HG03095 (cell line): Measurements from ENCODE around the gene STARD10.
"Not testable (repeated sequence)": the region's sequence is repeated elsewhere in the genome, so short reads cannot be mapped to it uniquely, and the experiment has no call there.

Experiments used
- ATAC-seq: cut with Tn5 transposase; IDR thresholded peaks from one replicate; pipeline ENCODE4 v1.9.1; 2021; ENCODE audit warnings: moderate library complexity; ENCODE audit not compliant: unreplicated experiment

Gene STARD10

DNA sequence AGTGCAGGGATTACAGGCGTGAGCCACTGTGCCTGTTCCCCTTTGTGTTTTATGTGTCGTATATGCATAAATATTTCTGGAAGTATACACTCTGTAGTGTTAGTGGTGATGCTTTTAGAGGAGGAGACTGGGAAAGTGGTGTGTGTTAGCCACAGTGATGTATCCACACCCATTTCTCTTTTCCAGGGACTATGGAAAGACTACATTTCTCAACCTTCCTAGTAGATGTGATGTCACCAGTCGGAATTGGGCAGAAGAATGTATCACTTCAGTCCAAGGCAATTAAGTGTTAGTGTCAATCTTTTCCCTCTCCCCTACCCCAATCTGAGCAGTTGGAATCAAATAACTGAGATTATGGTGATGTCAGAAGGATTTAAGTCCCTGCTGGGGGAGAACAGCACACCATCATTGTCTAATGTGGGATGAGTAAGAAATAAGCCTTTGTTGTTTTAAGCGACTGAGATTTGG lies 14.5 kb upstream of the STARD10 start:
- ATAC-seq, result no peak

DNA sequence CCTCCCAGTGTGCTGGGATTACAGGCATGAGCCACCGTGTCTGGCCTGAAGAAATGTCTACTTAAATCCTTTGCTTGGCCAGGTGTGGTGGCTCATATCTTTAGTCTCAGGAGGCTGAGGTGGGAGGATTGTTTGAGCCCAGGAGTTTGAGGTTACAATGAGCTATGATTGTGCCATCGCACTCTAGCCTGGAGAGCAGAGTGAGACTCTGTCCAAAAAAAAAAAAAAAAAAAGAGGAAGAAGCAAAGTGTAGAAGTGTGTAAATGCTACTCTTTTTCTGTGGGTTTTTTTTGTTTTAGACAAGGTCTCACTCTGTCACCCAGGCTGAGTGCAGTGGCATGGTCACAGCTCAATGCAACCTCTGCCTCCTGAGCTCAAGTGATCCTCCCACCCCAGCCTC lies 13.9 kb upstream of the STARD10 start:
- no peak for ATAC-seq

DNA sequence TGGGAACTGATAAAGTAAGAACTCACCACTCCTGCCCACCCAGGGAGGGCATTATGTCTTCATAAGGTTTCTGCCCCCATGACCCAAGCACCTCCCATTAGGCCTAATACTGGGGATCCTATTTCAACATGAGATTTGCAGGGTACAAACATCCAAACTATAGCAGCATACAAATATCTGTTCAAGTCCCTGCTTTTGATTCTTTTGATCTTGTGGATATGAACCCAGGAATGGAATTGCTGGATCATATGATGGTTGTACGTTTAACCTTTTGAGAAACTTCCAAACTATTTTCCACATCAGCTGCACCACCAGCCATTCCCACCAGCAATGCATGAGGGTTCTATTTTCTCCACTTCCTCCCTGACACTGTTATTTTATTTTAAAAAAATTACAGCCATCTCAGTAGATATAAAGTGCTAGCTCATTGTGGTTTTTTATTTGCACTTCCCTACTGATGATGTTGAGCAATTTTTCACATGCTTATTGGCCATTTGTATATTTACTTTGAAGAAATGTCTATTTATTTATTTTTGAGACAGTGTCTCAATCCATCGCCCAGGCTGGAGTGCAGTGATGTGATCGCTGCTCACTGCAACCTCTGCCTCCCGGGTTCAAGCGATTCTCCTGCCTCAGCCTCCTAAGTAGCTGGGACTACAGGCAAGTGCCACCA lies 13.3 kb upstream of the STARD10 start:
- no peak for ATAC-seq

DNA sequence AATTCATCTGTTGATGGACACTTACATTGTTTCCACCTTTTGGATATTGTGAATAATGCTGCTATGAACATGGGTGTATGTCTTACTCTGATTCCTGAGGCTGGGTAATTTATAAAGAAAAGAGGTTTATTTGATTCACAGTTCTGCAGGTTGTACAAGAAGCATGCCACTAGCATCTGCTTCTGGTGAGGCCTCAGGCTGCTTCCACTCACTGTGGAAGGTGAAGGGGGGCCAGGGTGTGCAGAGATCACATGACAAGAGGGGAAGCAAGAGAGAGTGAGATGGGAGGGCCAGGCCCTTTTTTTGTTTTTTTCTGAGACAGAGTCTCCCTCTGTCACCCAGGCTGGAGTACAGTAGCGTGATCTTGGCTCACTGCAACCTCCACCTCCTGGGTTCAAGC lies 12.5 kb upstream of the STARD10 start:
- ATAC-seq, result not testable (repeated sequence)

DNA sequence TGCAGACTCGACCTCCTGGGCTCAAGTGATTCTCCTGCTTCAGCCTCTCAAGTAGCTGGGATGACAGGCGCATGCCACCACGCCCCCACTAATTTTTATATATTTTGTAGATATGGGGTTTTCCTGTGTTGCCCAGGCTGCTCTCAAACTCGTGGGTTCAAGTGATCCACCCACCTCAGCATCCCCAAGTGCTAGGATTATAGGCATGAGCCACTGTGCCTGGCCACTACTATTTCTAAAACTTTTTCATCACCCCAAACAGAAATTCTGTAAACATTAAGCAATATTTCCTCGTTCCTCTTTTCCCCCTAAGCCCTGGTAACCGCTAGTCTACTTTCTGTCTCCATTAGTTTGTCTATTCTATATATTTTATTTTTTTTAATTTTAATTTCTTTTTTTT lies 11.4 kb upstream of the STARD10 start:
- no peak for ATAC-seq

DNA sequence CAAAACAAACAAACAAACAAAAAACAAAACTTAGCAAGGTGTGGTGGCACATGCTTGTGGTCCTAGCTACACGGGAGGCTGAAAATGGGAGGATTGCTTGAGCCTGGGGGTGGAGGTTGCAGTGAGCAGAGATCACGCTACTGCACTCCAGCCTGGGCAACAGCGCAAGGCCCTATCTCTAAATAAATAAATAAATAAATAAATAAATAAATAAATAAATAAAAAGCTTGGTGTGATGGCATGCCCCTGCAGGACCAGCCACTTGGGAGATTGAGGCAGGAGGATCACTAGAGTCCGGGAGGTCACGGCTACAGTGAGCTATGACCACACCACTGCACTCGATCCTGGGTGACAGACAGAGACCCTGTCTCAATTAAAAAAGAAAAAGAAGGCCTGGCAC lies 9.0 kb upstream of the STARD10 start:
- no peak for ATAC-seq

DNA sequence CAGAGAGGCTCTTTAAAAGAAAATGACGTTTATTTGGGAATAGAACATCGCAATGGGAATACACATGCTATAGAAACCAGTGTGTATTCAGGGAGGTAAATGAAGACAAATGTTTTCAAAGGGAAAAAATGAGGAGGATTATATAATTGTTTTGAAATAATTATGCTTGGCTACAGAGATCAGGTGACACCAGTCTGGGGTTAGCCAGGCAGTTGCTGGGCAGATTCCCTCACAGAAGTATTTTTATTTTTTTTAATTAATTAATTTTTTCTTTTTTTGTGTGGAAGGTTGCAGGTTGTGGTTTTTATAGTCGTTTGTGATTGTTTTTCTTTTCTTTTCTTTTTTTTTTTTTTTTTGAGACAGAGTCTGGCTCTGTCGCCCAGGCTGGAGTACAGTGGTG lies 5.6 kb upstream of the STARD10 start:
- no peak for ATAC-seq

DNA sequence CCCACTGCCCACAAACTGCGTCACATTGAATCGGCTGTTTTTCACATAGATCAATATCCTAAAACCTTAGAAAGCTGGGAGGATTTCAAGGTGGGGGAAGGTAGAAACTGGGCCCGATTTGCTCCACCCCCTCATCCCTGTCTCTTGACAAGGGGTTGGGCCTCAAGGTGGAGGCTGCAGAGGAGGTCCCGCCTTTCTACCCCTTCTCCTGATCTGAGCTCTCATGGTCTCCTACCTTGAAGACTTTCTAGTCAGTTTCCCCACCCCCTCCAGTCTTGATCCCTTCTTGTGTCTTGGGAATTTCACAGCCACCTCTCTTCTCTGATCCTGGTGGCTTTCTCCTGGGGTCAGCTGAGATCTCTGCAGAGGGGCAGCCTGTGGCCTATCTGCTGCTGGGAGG lies 4.5 kb upstream of the STARD10 start:
- ATAC-seq, result no peak

DNA sequence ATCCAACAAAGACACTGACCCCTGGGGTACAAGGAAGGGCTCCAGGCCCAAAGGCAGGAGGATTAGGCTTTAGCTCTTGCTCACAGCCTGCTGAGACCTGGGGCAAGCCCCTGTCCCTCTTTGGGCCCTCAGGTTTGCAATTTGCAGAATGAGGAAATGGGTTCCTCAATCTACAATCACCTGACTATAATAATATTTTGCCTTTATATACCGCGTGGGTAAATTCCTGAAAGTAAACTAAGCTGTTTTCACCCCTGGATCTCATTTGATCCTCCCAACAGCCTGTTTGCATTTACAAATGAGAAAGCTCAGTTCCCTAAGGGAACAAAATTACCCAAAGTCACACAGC lies 797 bp downstream of the STARD10 start:
- no peak for ATAC-seq

DNA sequence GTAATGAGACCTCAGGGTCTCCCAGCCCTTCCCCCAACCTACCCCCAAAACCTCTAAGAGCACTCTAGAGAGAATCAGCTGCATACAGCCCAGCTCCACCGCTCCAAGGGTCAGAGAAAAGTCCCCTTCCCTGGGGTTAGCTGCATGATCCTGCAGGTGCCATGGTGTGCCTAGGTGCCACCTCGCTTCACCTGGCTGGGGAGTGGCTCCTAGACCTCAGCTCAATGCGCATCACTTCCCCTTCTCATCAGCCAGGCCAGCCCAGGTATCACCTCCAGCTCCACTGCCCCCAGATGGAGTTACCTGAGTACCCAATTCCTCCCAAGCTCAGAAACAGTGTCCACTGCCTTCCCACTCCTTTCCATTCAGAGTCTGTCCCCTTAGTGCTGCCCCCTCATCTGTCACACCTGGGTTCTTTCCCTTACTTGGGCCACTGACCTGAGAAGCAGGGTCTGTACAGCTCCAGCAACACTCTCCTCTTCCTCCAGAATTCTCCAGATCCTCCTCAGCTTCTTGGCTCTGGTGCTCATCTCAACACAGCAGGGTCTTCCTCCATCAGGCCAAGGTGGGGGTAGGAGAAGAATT lies 1.3 kb downstream of the STARD10 start:
- ATAC-seq, result no peak

DNA sequence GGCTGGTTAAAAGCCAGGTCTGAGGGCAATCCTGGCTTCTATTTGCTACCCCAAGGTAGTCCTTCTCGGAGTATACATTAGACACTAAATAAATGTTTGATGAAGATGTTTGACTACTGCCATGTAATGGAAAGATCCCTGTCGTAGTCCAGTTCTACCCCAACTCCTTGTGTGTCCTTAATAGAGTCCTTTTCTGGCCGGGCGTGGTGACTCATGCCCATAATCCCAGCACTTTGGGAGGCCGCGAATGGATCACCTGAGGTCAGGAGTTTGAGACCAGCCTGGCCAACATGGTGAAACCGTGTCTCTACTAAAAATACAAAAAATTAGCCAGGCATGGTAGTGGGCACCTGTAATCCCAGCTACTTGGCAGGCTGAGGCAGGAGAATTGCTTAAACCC lies 2.6 kb downstream of the STARD10 start:
- not testable (repeated sequence) for ATAC-seq

DNA sequence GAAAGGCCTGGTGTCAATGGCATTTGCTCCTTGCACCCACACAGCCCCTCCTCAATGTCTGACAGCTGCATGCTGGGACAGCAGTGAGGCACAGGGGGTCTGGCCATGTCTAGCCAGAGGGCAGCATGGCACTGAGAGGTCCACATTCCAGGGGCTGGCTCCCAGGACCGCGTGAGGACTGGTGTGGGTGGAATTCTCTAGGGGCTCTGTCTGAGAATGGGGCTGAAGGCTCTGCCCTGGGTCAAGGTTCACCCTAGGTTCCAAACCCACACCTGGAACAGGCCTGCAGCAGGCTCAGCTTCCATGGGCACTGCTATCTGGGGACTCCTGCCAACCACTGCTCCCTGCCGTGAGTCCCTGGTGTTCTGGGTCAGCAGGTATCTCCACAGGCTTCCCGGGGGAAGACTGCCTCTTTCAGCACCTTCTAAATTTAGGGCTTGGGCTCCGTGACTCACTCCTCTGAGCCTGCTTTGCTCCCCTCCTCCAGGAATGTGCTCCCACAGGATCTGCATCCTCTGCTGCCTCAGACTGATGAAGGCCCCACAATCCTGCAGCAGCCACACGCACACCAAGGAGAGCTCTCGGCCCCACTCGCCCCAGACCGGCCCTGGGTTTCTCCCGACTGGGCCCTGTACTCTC lies 4.2 kb downstream of the STARD10 start:
- no peak for ATAC-seq

DNA sequence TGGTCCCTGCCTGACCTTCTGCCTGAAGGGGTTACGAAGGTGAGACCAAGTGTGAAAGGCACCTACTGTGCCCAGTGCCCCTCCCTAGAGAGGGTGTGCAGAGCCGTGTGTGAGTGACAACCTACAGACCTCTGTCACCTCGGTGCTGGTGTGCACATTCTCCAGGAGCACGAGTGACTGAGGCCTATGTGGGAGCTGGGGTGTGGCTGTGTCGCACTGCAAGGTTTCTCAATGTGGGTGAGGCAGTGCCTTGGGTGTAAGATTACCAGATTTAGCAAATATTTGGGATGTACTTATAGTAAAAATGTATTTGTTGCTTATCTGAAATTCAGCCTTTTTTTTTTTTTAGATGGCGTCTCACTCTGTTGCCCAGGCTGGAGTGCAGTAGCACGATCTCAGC lies 5.6 kb downstream of the STARD10 start:
- no peak for ATAC-seq

DNA sequence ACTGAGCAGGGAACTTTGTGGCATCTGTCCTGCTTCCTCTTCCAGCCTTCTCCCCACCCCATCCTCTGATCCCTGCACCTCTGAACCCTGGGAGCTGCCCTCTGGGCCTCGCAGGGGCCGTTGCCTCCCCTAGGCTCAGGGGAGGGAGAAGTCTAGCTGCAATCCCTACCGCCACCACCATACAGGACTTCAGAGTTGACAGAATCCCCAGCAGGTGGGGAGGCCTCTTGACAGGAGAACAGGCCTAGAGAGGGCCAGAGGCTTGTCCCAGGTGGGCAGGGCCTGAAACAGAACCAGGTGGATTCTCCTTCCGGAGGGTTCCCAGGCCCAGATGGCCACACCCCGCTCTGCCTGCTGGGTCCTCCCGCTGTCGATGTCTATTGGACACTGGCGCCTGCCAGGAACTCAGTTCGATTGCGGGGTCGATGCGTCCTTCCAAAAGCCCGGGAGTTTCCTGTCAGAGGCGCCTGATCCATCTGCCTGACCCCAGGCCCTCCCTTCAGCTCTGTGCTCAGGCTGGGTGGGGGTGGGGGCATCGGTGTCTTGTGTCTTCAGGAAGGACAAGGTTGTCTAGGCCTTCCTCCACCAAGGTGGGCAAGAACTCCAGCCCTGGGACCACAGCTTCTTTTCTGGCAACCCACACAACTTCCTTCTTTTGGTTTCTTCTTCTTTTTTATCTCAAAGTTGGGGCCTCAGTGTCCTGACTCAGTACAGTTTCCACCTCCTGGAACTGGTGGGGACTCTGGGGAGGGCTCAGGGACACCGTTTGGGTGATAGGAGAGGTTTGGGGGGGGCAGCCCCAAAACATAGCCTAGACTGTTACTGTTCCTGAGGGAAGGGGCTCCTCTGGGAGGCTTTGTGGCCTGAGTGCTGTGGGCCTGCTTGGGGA lies 6.4 kb downstream of the STARD10 start:
- ATAC-seq, result no peak

DNA sequence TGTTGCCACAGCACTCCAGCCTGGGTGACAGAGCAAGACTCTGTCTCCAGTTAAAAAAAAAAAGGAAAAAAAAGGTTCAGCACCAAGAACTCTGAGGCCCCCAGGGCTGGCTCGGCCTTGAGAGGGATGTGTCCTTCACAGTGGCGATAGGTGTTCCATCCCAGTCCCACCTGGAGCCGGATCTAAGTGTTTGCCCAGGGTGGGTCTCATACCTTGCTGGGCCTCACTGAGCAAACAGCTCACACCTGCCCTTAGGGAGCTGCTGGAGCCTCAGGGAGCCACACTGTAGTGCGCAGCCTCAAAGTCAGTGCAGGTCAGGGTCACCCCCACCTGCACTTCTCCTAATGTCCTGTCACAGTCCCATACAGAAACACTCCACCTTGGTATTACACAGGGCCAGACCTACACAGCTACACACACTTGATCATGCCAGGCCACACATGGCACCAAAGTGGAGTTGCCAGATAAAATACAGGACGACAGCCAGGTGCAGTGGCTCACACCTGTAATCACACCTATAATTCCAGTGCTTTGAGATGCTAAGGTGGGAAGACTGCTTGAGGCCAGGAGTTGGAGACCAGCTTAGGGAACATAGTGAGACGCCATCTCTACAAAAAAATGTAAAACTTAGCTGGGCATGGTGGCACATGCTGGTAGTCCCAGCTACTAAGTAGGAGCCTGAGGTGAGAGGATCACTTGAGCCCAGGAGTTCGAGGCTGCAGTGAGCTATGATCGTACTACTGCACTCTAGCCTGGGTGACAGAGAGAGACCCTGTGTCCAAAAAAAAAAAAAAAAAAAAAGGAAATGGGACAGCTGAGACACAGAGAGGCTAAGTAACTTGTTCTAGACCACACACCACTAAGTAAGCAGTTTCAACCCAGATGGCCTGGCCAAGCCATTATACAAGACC lies 7.3 kb downstream of the STARD10 start:
- ATAC-seq, result no peak

DNA sequence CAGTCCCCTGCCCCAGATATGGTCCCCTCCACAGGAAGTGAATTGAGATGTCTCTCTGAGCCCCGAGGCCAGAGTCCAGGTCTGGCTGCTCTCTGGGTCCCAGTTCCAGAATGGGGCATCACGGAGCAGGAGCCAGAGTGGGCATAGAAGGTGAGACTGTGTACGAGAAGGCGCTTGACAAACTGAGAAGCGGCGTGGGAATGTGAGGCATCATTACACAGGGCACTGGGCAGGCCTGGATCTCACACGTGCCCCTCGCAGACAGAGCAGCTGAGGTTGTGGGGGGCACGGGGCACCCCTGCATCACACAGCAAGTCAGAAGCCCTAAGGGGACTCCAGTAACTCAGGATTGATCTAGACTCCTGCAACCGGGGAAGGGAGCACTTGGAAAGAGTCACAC lies 9.2 kb downstream of the STARD10 start:
- ATAC-seq, result no peak

DNA sequence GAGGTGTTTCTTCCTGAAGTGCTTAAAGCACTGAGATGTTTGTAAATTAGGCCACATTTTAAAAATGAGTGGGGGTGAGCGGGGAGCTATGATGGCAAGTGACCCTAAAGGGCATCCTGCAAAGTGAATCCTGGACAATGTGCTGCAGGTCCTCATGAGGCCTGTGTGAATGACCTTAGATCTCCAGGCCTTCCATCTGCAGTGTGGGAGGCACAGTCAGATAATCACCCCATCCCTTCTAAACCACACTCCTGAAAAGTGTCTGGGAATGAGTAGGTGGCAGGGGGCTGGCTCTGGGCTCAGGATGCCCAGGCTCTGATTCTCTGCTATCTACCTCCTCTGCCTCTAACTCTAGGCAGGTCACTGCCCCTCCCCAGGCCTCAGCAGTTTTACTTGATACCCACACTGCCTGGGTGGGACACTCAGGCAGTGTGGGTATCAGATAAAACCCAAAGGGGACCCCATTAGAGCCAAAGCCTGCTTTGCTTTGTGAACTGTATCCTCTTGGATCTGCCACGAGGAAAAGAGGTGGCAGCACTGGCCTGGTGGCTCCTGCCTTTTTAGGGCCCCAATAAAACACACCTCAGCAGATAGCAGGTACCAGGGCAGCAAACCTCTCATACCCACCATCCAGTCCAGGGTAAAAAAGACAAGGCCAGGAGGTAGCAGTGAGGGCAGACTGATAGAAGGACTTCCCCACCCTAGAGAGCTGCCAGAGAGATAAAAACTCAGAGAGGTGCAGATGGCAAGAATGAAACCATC lies 10.5 kb downstream of the STARD10 start:
- ATAC-seq, result no peak

DNA sequence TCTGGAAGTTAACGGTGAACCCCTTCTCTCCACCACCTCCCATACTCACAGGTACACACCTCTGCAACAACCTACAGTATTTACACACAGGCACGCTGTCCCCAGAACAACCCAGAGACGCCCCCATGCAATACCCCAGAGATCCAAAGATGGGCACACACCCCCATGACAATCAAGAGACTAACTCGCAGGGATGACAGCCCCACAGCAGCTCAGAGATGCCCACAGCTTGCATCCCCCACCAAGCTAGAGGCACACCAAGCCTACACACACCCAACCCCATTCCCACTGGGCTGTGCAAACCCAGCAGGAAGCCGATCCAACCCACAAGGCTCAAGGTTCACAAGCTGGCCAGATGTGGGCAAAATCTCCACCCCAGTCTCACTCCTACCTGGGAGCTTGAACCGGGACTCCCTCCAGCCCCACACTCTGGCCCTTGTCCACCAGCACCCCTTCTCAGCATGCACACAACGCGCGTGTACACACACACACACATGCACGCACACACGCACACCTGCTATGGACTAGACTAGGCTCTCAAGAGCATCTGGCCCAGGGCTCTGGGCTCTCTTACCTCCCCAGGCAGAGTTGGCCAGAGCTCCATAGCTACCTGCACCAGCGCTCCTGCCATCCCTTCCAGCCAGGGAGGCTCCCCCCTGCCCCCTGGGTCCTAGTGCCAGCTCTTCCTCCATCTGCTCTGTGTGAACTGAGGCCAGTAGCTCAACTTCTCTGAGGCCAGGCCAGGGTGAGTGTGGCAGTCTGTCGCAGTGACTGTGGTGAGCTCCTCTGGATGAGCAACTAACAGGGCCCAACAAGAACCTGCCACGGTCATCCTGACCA lies 11.5 kb downstream of the STARD10 start:
- no peak for ATAC-seq
